Thyroid gland (tissue), 4 donors: ENCODE measurements around the gene GUCA2B. TPM values are rescaled to one million over a fixed set of nuclear protein-coding genes. Genes with fewer than 3 reads are reported as not detected.

Experiments used
- DNase-seq, 2 donors: peaks; one replicate each; pipeline ENCODE4 v3.0.0-alpha.2; 2019
- H3K27ac ChIP-seq, 3 donors: fragments of 200-600 bp; sonication (generic); 1 replicate in 2 of 3; 2 replicates in 1 of 3; pipeline ENCODE4 v1.5.1; 2016 to 2019; ENCODE audit warnings: mild to moderate bottlenecking in 1 of 3, moderate library complexity in 1 of 3
- H3K27me3 ChIP-seq: fragments of 200-600 bp; sonication (generic); one replicate; pipeline ENCODE4 v1.5.1; 2019
- H3K36me3 ChIP-seq, 2 donors: fragments of 200-600 bp; sonication (generic); one replicate each; pipeline ENCODE4 v1.5.1; 2016 to 2019
- H3K4me1 ChIP-seq, 2 donors: fragments of 200-600 bp; sonication (generic); one replicate each; pipeline ENCODE4 v1.5.1; 2017 to 2019
- H3K4me3 ChIP-seq, 3 donors: fragments of 200-600 bp; sonication (generic); replicated peaks in 1 of 3; 1 replicate in 2 of 3; 2 replicates in 1 of 3; pipeline ENCODE4 v1.5.1; 2016; ENCODE audit warnings: mild to moderate bottlenecking in 1 of 3
- H3K9me3 ChIP-seq: fragments of 200-600 bp; sonication (generic); one replicate; pipeline ENCODE4 v1.5.1; 2017
- CTCF ChIP-seq, 6 experiments: fragments of 200-600 bp in 3 of 6; fragments of 450-650 bp in 3 of 6; sonication (generic) in 3 of 6; IDR thresholded peaks; one replicate each; pipeline ENCODE4 v1.5.1; 2016 to 2019; ENCODE audit warnings: antibody characterized with exemption in 6 of 6, mild to moderate bottlenecking in 2 of 6, inconsistent platforms in 1 of 6, moderate library complexity in 1 of 6
- POLR2A ChIP-seq, 2 donors: fragments of 450-650 bp; IDR thresholded peaks; one replicate each; pipeline ENCODE4 v1.6.1; 2017; ENCODE audit warnings: antibody characterized with exemption in 2 of 2, mild to moderate bottlenecking in 2 of 2, moderate library complexity in 1 of 2
- WGBS, 2 donors: methylation state at CpG; one replicate each; pipeline ENCODE4 v1.1.5; 2017; 5-methylcytosine and 5-hydroxymethylcytosine counted together
- intact Hi-C: fragments of 100-400 bp; cut with DNase I; formaldehyde crosslinking; loops from one replicate; pipeline ENCODE4 v1.15.1; 2023
- total RNA-seq, 4 donors: library from RNA; depleted of rRNA; stranded (reverse); fragments of >200 nt; gene quantifications; one replicate each; pipeline ENCODE4 v1.2.3, GENCODE V29; 2016

The GUCA2B gene
- total RNA-seq, 4 donors from 2014 or later, result not detected

GRCh38 chr1:42191319-42191718 lies 38.1 kb downstream of the GUCA2B start:
- Histone ChIP-seq H3K4me1 (no peaks in the 10 kb centered on the region), H3K27me3 (no peaks in the 10 kb centered on the region), H3K27ac (no peak overlapping the region), H3K9me3 (no peaks in the 10 kb centered on the region), H3K4me3 (no peak overlapping the region), H3K36me3 (peaks cover 5 to 13% of the 10 kb centered on the region in 2 donors)
- DNase-seq, result no peak
- 90 to 96% methylated on average over 8 of the region's 8 CpGs for WGBS, 2 donors
- TF ChIP-seq CTCF (IDR thresholded peaks at IDR 0.05), result no peak
- no peak for TF ChIP-seq POLR2A (IDR thresholded peaks at IDR 0.05)
- intact Hi-C loops, result no loop called here

GRCh38 chr1:42192106-42192505 lies 38.9 kb downstream of the GUCA2B start:
- peaks cover 5 to 8% of the 10 kb centered on the region in 2 donors for H3K36me3 ChIP-seq
- intact Hi-C loops, result no loop called here
- H3K27me3 ChIP-seq, result no peaks in the 10 kb centered on the region
- 90% methylated on average over 4 of the region's 4 CpGs for WGBS, 2 donors
- no peak for DNase-seq
- no peak overlapping the region for H3K27ac ChIP-seq
- no peaks in the 10 kb centered on the region for H3K4me1 ChIP-seq
- H3K4me3 ChIP-seq, result no peak overlapping the region
- no peak for TF ChIP-seq POLR2A (IDR thresholded peaks at IDR 0.05)
- no peaks in the 10 kb centered on the region for H3K9me3 ChIP-seq

GRCh38 chr1:42195841-42196240 lies 42.6 kb downstream of the GUCA2B start:
- intact Hi-C loops, result no loop called here
- Histone ChIP-seq H3K9me3 (no peaks in the 10 kb centered on the region), H3K4me1 (no peaks in the 10 kb centered on the region), H3K4me3 (no peak overlapping the region), H3K27me3 (no peaks in the 10 kb centered on the region), H3K27ac (no peak overlapping the region), H3K36me3 (peaks cover 5 to 10% of the 10 kb centered on the region in 2 donors)
- TF ChIP-seq CTCF (IDR thresholded peaks at IDR 0.05) (no peak), POLR2A (IDR thresholded peaks at IDR 0.05) (no peak)
- WGBS, 2 donors, result 96% methylated on average over 3 of the region's 3 CpGs
- no peak for DNase-seq

GRCh38 chr1:42198251-42198650 lies 45.0 kb downstream of the GUCA2B start:
- WGBS, 2 donors, result 86 to 94% methylated on average over 5 of the region's 5 CpGs
- Histone ChIP-seq H3K27me3 (no peaks in the 10 kb centered on the region), H3K4me3 (no peak overlapping the region), H3K4me1 (no peaks in the 10 kb centered on the region), H3K36me3 (peaks cover 0 to 9% of the 10 kb centered on the region in 2 donors), H3K27ac (no peak overlapping the region), H3K9me3 (no peaks in the 10 kb centered on the region)
- no peak for DNase-seq
- TF ChIP-seq CTCF (IDR thresholded peaks at IDR 0.05) (no peak), POLR2A (IDR thresholded peaks at IDR 0.05) (no peak)
- intact Hi-C loops, result no loop called here

GRCh38 chr1:42201986-42202385 lies 48.8 kb downstream of the GUCA2B start:
- H3K9me3 ChIP-seq, result no peaks in the 10 kb centered on the region
- H3K4me3 ChIP-seq, result no peak overlapping the region
- H3K36me3 ChIP-seq, result peaks cover 0 to 9% of the 10 kb centered on the region in 2 donors
- DNase-seq, result no peak
- H3K4me1 ChIP-seq, result no peaks in the 10 kb centered on the region
- no peak for TF ChIP-seq POLR2A (IDR thresholded peaks at IDR 0.05)
- TF ChIP-seq CTCF (IDR thresholded peaks at IDR 0.05), result no peak
- intact Hi-C loops, result no loop called here
- no peak overlapping the region for H3K27ac ChIP-seq
- H3K27me3 ChIP-seq, result no peaks in the 10 kb centered on the region

Other genes with a start within 250 kb of the GUCA2B start
- 10 to 100 TPM in 3 of 4 donors, 1 to 10 TPM in 1; 9.7 to 13.5 (median 12.5) TPM for gene HIVEP3, start 234.5 kb upstream of the GUCA2B start, total RNA-seq
- gene GUCA2A, start 11.3 kb downstream of the GUCA2B start, total RNA-seq, result not detected
- 10 to 100 TPM; 55.4 to 87.5 (median 81.0) TPM for gene FOXJ3, start 181.8 kb downstream of the GUCA2B start, total RNA-seq
- gene RIMKLA, start 227.4 kb downstream of the GUCA2B start, total RNA-seq, result 1 to 10 TPM in 3 of 4 donors, under 1 TPM in 1; 0.67 to 2.6 (median 2.2) TPM